NT2/D1 (cell line): ENCODE measurements around the gene PLAC1.

Experiments
- DNase-seq: peaks from one replicate; pipeline ENCODE4 v3.0.0-alpha.2; 2011; ENCODE audit warnings: low read depth, low spot score
- H3K27me3 ChIP-seq: 2 replicates; pipeline ENCODE4 v1.6.0; 2011; ENCODE audit warnings: mild to moderate bottlenecking; ENCODE audit not compliant: insufficient read length, insufficient read depth
- H3K36me3 ChIP-seq: 2 replicates; pipeline ENCODE4 v1.6.1; 2011; ENCODE audit warnings: mild to moderate bottlenecking, low read length, mixed read lengths; ENCODE audit not compliant: insufficient read depth, insufficient read length
- H3K4me1 ChIP-seq: 2 replicates; pipeline ENCODE4 v1.5.1; 2011; ENCODE audit not compliant: insufficient read depth, insufficient read length
- H3K4me3 ChIP-seq: 2 replicates; pipeline ENCODE4 v1.5.1; 2011; ENCODE audit warnings: low read depth; ENCODE audit not compliant: insufficient read length
- H3K9ac ChIP-seq: 2 replicates; pipeline ENCODE4 v1.6.0; 2011; ENCODE audit warnings: low read depth; ENCODE audit not compliant: insufficient read length
- H3K9me3 ChIP-seq: 2 replicates; pipeline ENCODE4 v1.5.1; 2011; ENCODE audit warnings: mild to moderate bottlenecking, low read length; ENCODE audit not compliant: insufficient read depth
- SUZ12 ChIP-seq: IDR thresholded peaks from 2 replicates; pipeline ENCODE4 v1.6.1; 2011; ENCODE audit not compliant: insufficient read length, insufficient read depth; ENCODE audit errors: extremely low read depth
- YY1 ChIP-seq: IDR thresholded peaks from 2 replicates; pipeline ENCODE4 v1.6.1; 2011; ENCODE audit not compliant: insufficient read length, insufficient read depth
- ZNF274 ChIP-seq: IDR thresholded peaks from 2 replicates; pipeline ENCODE4 v1.6.1; 2011; ENCODE audit warnings: mild to moderate bottlenecking, low read depth, low read length

Gene PLAC1

DNA sequence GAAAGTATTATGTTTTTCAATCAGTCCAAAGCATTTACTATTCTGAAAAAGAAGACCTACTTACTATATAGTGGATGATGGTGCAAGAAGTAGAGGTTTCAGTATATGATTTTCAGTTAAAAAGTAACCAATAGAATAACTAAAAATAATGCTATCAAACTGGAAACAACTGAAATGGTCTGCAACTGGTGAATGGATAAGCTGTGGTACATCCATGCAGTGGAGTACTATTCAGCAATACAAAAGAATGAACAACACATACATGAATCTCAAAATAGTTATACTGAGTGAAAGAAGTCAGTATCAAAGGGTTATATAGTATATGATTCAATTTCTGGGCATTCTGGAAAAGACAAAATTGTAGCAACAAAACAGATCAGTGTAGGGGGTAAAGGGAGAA is 55.9 kb downstream of the PLAC1 start:
- TF ChIP-seq SUZ12 = no peak
- H3K9me3 ChIP-seq = peaks cover 8% of the 10 kb centered on the region; the same call in 1 of the 2 replicates

DNA sequence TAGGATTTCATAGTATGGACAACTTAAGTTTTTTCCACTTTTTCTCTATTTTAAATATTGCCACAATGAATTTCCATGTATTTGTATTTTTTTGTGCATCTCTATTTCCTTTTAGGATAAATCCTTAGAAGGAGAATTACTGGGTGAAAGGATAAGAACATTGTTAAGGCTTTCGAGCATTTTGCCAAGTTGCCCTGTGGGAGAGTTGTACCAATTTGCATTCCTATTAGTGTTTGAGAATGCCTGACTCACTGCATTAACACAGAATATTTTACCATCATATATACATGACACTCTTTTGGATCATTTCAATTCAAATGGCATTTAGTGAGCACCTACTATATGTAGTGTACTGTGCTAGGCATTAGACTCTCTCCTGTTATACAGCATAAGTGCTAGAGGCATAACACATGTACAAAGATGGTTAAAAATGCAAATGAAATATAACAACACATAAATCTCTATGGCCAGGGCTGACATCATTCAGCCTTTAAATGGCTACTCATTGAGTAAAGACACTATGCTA is 57.0 kb downstream of the PLAC1 start:
- Histone ChIP-seq H3K27me3 (no peaks in the 10 kb centered on the region), H3K4me1 (no peaks in the 10 kb centered on the region), H3K36me3 (no peaks in the 10 kb centered on the region), H3K9me3 (peaks cover 8% of the 10 kb centered on the region; the same call in 1 of the 2 replicates), H3K9ac (no peak overlapping the region), H3K4me3 (no peak overlapping the region)
- no peak for TF ChIP-seq YY1
- TF ChIP-seq SUZ12 = no peak
- no peak for TF ChIP-seq ZNF274
- no peak for DNase-seq

More for the DNA sequence above, 55.9 kb downstream of the PLAC1 start:
- Histone ChIP-seq H3K36me3 (no peaks in the 10 kb centered on the region), H3K4me3 (no peak overlapping the region), H3K27me3 (no peaks in the 10 kb centered on the region), H3K9ac (no peak overlapping the region), H3K4me1 (no peaks in the 10 kb centered on the region)
- DNase-seq = no peak

DNA sequence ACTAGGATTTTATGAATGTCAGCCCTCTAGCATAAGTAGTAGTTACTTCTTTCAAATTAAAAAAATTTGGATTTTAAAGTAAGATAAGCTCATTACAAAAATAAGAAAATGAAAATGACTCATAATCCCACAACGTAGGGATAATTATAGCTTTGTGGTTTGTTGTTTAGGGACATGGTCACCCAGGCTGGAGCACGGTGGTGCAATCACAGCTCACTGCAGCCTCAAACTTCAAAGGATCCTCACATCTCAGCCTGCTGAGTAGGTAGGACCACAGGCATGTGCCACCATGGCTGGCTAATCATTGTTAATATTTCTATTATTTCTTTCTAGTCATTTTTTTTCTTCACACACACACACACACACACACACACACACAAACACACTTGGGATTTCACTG is 57.6 kb downstream of the PLAC1 start:
- H3K9me3 ChIP-seq = peaks cover 8% of the 10 kb centered on the region; the same call in 1 of the 2 replicates
- TF ChIP-seq YY1 (no peak), ZNF274 (no peak), SUZ12 (no peak)
- DNase-seq = no peak
- no peak overlapping the region for H3K9ac ChIP-seq
- no peaks in the 10 kb centered on the region for H3K36me3 ChIP-seq
- H3K4me3 ChIP-seq = no peak overlapping the region
- H3K4me1 ChIP-seq = no peaks in the 10 kb centered on the region
- no peaks in the 10 kb centered on the region for H3K27me3 ChIP-seq

DNA sequence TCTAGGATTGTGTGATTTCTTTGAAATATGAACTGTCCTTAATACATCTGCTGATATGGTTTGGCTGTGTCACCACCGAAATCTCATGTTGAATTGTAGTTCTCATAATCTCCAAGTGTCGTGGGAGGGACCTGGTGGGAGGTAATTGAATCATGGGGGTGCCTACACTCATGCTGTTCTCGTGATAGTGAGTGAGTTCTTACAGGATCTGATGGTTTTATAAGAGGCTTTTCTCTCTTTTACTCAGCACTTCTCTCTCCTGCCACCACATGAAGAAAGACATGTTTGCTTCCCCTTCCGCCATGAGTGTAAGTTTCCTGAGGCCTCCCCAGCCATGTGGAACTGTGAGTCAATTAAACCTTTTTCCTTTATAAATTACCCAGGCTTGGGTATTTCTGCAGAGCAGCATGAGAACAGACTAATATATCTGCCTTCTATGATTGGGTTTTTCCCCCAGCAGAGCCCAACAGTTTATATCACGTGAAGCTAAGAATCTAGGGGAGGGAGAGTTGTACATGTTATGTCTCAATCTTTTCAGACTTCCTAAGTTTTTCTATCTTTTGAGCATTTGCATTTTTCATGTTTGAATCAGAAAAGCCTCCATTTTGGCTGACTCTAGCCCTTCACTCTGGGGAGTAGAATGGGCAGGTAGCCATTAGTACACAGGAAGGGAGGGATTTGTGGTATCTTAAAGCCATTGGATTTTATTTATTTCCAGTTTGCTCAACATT is 58.9 kb downstream of the PLAC1 start:
- no peaks in the 10 kb centered on the region for H3K4me1 ChIP-seq
- no peaks in the 10 kb centered on the region for H3K27me3 ChIP-seq
- no peak for TF ChIP-seq YY1
- TF ChIP-seq ZNF274 = no peak
- TF ChIP-seq SUZ12 = no peak
- H3K4me3 ChIP-seq = no peak overlapping the region
- no peak for DNase-seq
- no peak overlapping the region for H3K9ac ChIP-seq
- H3K9me3 ChIP-seq = peaks cover 8% of the 10 kb centered on the region; the same call in 1 of the 2 replicates
- H3K36me3 ChIP-seq = no peaks in the 10 kb centered on the region

DNA sequence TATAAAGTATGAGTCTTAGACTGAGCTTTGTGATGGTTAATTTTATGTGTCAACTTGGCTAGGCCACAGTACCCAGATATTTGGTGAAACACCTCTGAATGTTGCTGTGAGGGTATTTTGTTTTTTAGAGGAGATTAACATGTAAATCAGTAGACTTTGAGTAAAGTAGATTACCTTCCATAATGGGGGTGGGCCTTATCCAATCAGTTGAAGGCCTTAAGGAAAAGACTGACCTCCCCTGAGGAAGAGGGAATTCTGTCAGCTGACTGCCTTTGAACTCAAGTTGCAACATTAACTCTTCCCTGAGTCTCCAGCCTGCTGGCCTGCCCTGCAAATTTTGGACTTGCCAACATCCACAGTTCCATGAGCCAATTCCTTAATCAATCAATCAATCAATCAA is 66.0 kb downstream of the PLAC1 start:
- Histone ChIP-seq H3K9me3 (no peaks in the 10 kb centered on the region), H3K36me3 (no peaks in the 10 kb centered on the region), H3K9ac (no peak overlapping the region), H3K4me3 (no peak overlapping the region), H3K27me3 (no peaks in the 10 kb centered on the region), H3K4me1 (no peaks in the 10 kb centered on the region)
- DNase-seq = no peak
- TF ChIP-seq SUZ12 (no peak), YY1 (no peak)

DNA sequence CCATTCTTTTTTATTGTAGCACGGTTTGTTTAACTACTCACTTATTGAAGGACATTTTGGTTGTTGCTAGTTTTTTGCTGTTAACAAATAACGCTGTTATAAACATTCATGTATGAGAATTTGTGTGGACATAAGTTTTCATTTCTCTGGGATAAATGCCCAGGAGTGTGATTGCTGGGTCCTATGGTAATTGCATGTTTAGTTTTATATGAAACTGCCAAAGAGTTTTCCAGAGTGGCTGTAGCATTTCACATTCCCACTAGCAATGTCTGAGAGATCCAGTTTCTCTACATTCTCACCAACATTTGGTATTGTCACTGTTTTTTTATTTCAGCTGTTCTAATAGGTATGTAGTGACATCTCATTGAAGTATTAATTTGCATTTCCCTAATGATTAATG is 66.8 kb downstream of the PLAC1 start:
- no peak for TF ChIP-seq SUZ12
- TF ChIP-seq ZNF274 = no peak
- no peak for TF ChIP-seq YY1
- Histone ChIP-seq H3K9ac (no peak overlapping the region), H3K9me3 (no peaks in the 10 kb centered on the region), H3K4me1 (no peaks in the 10 kb centered on the region), H3K36me3 (no peaks in the 10 kb centered on the region), H3K4me3 (no peak overlapping the region), H3K27me3 (no peaks in the 10 kb centered on the region)
- no peak for DNase-seq

DNA sequence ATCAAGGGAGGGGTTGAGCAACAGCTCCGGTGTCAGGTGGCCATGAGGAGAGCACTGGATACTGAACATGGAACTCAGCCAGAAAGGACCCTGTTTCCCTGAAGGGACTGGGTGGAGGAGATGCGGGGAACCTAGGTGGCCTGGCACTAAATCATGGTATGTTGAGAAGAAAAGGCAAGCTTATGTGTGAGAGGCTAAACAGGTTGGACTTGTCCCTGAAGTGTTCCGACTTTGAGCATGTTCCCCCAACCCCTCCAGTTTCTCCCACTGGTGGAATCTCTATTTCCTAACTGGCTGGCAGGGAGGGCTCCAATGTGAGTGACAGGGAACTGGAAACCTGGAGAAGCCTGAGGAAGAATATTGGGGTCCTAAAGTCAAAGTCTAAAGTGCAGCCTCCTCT is 69.5 kb downstream of the PLAC1 start:
- no peak for TF ChIP-seq SUZ12
- TF ChIP-seq ZNF274 = no peak
- no peak for TF ChIP-seq YY1
- no peak overlapping the region for H3K4me3 ChIP-seq
- H3K4me1 ChIP-seq = no peaks in the 10 kb centered on the region
- DNase-seq = no peak
- no peaks in the 10 kb centered on the region for H3K27me3 ChIP-seq
- H3K36me3 ChIP-seq = no peaks in the 10 kb centered on the region
- no peaks in the 10 kb centered on the region for H3K9me3 ChIP-seq
- no peak overlapping the region for H3K9ac ChIP-seq

DNA sequence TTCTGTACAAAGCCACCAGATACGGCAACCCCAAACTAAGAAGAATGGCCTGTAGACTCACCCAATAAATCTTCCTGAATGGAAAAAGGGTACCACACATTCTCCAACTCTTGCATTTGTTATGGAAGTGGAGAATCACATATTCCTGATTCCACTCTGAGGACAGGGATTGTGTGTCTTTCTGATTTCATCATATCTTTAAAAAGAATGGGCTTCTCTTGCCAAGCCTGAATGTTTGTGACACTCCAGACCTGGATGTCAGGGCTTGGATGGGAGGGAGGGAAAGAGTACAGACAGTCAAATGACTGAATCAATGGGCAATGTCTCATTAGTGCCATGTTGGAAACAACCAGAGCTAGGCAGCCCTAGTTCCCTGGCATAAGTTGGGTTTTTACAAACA is 77.4 kb downstream of the PLAC1 start:
- no peak for DNase-seq
- H3K9me3 ChIP-seq = no peaks in the 10 kb centered on the region
- no peak for TF ChIP-seq SUZ12
- no peak for TF ChIP-seq ZNF274
- no peaks in the 10 kb centered on the region for H3K4me1 ChIP-seq
- H3K9ac ChIP-seq = no peak overlapping the region
- H3K4me3 ChIP-seq = no peak overlapping the region
- H3K36me3 ChIP-seq = no peaks in the 10 kb centered on the region
- no peaks in the 10 kb centered on the region for H3K27me3 ChIP-seq
